Endometrial microvascular endothelial cells (primary cell): ENCODE data around the gene ARL17B. TPM values are rescaled to one million over a fixed set of nuclear protein-coding genes. Genes with fewer than 3 reads are reported as not detected.
"Not testable (repeated sequence)": the region's sequence is repeated elsewhere in the genome, so short reads cannot be mapped to it uniquely, and the experiment has no call there.

Source experiments
- in situ Hi-C: cut with HindIII; loops from 2 replicates; pipeline ENCODE4 v1.10.0; 2017; ENCODE audit warnings: low sequenced_read_pairs, low pct_unique_long_range_greater_than_20kb; ENCODE audit errors: inconsistent ontology term
- total RNA-seq: library from RNA; depleted of rRNA; stranded (reverse); fragments of >200 nt; gene quantifications from one replicate; pipeline ENCODE4 v1.2.3, GENCODE V29; 2015; ENCODE audit errors: inconsistent ontology term

ARL17B gene
- total RNA-seq, 1 donor from 2014 or later, result 19.1 TPM

DNA sequence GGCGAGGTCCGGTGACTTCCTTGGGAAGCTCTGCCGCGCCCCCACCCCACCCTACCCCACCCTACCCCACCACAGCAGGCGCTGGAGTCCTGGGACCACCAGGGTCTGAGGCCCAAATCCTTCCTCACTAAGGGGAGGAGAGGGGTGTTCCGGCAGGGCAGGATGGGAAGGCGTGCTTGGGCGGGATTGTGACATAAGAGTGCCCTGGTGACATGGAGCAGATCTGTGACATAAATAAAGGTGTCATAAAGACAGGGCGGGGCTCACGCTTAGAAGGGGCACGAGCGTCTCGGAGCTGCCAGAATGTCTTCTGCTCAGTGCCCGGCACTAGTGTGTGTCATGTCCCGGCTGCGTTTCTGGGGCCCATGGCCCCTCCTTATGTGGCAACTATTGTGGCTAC lies 66.7 kb downstream of the ARL17B start, which contains the start of gene LRRC37A:
Gene LRRC37A, plus strand, starts transcription at position 301 of the 400 bp plus-strand sequence. Its CDS starts 3 bp downstream, at position 304.
- in situ Hi-C loops, result not testable (repeated sequence)

DNA sequence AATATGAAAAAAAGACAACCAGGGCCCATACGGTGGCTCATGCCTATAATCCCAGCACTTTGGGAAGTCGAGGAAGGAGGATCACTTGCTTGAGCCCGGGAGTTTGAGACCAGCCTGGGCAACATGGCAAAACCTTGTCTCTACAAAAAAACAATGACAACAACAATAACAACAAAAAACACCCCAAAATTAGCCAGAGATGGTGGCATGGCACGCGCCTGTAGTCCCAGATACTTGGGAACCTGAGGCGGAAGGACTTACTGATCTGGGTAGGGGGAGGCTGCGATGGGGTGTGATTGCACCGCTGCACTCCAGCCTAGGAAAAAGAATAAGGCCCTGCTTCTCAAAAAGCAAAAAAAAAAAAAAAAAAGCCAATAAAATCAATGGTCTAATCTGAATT lies 69.9 kb downstream of the ARL17B start:
- in situ Hi-C loops, result not testable (repeated sequence)

DNA sequence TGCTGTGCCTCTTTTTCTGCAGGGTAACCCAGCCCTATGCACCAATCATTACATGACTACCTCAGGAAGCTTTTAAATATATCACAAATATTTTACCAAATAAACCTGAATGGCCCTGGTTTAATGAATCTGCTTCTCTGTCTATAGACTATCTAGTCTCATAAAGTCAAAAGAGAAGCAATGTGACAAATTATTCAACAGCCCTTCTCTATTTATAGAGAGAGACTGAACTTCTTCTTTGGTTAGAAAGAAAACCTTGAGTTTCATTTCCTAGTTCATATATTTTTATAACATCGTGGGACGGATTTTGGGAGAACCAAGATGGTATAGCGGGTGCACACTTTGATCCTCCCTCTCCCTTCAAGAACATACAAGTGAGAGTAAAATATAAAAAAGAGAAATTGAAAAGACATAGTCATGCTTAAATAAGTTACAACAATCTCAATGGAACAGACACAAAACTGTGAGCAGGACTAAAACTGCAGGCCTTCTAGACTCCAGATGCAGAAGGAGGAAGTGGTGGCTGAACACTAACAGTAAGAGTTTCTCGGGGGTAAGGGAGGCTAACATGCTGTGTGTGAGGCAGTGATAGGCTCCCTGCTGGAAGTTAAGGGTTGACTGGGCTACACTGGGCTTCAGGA lies 70.5 kb downstream of the ARL17B start:
- in situ Hi-C loops, result not testable (repeated sequence)

DNA sequence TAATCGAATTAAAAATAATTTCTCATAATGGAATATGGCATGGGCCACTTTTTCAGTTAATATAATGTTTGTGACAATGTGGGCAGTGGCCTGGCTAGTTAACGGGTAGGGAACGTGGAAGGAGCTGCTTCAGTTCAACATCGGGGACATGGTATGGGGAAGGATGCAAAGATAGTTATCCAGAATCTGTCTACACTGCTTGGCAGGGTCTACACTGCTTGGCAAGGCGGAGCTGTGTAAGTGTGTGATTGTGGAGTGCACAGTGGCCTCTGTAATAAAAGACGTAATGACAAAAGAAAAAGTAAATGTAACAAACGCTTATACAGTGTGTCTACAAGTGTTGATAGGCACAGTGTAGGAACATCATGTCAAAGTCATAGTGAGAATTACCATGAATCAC lies 74.0 kb downstream of the ARL17B start:
- in situ Hi-C loops, result not testable (repeated sequence)

DNA sequence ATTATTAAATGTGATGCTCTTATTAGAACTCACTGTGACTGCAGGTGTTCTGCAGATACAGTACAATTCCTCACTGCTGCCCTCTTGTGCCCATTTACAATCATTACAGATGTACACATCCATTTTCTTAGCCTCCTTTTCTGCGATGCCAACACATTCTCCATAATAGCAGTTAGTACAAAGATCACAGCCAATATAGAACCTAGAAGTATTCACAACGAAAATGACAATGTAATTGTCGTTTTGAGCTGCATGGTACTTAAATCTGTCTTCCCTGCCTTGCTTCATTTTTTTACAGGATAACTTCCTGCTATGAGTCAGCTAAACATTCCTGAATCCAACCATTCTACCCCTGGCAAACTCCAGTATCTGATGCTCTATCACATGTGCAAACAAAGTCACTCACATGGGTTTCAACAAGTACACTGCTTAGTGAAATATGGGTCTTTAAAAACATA lies 74.8 kb downstream of the ARL17B start:
- in situ Hi-C loops, result not testable (repeated sequence)

DNA sequence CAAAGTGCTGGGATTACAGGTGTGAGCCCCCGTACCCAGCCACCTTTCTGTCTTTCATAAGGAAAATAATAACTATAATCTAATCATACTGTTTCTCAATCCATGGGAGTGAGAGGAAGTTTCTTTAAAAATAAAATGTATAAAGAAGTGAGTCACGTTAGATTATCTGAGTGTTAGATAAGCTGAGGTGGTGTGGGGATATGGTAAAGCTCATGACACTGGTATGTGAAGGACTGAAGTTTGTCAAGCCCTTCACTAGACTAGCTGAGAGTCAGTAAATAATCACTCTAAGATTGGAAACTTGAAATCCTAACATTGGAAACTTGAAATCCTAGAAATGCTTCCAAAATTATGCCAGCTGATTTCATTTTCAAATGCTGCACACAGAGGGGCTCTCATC lies 76.1 kb downstream of the ARL17B start:
- in situ Hi-C loops, result not testable (repeated sequence)

DNA sequence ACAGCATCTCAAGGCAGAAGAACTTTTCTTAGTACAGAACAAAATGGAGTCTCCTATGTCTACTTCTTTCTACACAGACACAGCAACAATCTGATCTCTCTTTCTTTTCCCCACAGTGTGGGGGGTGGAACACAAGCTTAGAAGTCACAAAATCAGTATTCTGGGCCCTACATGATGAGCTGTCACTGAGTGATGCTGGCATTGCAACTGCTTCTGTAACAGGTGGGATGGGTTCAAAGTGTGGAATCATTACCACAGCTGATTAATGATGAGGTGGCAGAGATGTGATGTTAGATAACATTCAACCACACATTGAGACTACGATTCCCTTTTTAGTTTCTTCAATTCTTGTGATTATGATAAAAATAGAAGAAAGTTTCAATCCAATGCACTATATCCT lies 77.1 kb downstream of the ARL17B start:
- in situ Hi-C loops, result not testable (repeated sequence)

DNA sequence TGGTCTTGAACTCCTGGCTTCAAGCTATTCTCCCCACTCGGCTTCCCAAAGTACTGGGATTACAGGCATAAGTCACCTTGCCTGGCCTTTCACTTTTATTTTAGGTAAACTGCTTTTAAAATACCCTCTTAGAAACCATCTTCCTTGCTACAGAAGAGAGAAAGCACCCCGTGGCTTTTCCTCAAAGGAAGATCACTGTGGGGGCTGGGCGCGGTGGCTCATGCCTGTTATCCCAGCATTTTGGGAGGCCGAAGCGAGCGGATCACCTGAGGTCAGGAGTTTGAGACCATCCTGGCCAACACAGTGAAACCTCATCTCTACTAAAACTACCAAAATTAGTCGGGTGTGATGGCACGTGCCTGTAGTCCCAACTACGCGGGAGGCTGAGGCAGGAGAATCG lies 78.9 kb downstream of the ARL17B start:
- in situ Hi-C loops, result not testable (repeated sequence)

DNA sequence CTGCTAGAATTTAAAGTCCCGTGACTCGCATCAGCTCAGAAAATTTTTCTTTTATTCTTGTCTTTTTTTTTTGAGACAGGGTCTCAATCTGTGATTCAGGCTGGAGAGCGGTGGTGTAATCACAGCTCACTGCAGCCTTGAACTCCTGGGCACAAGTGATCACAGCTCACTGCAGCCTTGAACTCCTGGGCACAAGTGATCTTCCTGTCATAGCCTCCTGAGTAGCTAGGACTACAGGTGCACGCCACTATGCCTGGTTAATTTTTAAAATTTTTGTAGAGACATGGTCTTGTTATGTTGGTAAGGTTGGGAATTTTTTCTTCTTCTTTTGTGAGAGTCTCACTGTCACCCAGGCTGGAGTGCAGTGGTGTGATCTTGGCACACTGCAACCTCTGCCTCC lies 80.2 kb downstream of the ARL17B start:
- in situ Hi-C loops, result not testable (repeated sequence)

DNA sequence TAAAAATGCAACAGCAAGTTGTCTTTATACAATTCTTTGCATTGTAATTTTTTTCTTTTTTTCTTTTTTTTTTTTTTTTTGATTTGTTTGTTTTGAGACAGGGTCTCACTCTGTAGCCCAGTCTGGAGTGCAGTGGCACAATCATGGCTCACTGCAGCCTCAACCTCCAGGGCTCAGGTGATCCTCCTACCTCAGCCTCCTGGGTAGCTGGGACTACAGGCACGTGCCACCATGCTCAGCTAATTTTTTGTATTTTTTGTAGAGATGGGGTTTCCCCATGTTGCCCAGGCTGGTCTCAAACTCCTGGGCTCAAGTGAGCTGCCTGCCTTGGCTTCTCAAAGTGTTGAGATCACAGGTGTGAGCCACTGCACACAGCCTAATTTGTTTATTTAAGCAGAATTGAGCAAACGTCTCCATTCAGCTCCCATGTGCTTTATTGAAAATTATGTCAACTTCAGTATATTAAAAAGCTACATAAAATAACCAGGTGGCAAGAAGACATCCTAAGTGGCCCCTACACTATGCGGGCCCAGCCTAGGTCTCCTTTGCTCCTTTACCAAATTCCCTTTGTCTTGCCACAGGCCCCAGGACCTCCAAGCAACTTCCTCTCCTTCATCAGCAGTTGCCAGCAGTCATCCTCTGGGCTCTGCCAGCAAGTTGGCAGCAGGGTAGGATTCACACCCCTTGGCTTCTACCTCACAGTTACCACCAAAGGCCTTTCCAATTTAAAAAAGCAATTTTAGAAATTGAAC lies 84.7 kb downstream of the ARL17B start:
- in situ Hi-C loops, result not testable (repeated sequence)

DNA sequence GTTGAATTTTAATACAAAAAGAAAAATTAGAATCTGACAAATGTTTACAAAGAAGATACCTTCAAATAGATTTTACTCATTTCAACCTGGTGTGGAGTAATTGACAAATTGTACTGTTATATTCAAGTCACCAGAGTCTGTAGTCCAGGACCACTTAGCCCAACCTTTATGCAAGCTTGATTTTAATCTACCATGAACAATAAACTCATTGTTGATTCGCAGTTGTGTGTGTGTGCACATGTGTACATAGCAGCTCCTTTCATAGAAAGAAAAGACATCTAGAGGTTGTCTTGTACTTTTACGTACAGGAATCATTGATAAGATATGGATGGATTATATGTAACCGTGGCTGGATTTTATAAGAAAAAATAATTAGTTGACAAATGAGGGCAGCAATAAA lies 87.3 kb downstream of the ARL17B start:
- in situ Hi-C loops, result no loop called here

DNA sequence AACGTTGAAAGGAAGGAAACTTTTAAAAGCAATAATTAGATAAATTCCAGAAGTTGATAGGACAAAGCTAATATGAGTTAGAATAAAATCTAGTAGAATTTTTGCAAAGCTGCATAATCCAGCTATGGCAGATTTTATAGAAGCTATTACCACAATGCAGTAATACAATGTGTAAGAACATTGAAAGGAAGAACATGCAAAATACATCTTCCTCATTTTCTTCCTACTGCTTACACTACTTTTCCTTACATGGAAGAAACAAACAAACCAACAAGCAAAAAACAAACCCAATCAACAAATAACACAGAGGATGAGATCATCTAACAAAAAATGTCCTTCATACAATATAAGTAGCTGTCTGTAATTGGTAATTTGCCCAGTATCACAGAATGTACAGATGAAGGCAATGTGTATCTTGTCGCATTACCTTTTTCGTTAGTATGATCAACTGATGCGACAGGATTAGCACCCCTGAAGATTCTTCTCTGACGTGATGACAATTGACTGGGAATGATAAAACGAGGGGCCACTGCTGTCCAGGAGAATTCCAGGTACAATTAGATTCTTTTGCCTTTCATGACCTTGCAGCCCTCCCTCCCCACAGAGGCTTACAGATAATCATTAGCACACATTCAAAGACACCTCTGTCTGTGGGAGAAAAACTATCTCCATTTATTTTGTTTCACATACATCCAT lies 87.9 kb downstream of the ARL17B start:
- in situ Hi-C loops, result no loop called here

DNA sequence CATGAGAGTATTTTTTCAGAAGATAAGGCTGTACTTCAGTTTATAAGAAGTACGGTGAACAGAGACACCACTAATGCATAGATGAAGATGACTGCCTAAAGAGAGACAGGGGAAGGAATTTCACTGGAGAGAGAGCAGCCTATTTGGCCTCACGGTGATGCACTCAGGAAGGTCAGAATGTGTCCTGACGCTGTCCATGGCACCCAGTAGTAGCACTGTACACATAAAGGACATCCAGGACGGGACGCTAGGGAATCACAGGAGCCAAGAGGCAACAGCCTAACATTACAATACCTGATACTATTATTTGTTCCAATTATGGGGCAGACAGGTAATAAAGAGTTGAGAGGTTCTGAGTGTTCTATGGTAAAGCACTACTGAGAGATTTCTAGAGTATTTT lies 91.5 kb downstream of the ARL17B start:
- in situ Hi-C loops, result no loop called here

DNA sequence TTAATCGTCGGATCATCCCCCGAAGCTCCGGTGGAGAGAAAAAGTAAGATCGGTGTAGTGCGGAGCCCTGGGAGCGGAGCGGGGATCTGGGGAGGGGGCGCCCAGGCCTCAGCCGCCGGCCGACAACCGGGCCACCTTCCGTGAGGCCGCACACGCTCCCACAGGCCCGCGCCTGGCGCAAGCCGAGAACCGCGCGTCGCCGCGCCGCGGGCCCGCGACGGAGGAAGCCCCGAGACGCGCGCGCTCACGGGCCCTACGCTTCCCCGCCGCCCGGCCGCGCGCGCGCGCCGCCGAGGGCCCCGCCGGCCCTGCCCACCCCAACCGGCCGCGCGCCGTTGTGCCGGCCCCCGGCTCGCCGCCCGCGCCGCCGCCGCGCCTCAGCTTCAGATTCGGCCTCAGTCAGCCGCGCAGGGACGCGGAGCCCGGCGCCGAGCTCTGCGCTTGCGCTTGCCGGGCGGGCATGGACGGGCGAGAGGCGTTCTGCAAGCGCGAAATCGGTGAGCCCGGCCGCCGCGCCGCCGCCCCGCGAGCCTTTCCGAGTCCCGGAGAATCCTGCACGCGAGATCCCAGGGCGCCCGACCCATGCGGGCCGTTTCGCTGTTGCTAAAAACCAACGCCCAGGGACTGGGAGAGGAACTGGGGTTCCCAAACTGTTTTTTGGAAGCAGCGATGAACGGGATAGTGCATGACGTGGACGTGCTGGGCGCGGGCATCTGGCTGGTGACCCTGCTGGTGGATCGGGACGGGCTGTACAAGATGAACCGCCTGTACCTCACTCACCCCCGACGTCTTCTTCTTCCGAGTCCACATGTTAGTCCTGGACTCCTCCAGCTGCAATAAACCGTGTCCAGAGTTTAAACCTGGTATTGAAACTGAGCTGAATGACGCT lies 94.7 kb downstream of the ARL17B start:
- in situ Hi-C loops, result no loop called here

DNA sequence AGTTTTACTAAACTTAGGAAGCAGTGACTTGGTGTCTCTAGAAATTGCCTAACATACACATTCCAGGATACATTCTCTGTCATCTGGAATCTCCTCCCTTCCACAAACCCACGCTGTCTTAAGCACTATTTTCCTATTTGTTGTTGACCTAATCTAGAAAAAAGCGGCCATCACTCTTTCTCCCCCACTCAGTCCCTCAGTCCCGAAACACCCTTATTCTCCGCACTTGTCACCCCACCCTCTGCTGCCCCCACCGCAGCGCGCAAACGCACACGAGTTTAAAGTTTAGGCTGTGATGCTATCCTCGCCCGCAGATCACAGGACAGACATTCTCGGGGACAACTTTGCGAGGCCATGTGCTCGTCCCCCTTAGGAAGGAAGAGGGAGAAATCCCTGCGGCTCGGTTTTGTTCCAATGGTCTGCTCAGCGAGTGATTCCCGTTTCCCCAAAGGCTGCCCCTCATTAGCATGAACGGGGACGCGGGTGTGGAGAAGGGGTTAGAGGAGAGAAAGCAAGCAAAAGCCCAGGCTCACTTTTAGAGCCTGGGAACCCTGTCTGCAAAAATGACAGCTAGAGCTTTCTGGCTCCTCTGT lies 95.4 kb downstream of the ARL17B start:
- in situ Hi-C loops, result not testable (repeated sequence)

DNA sequence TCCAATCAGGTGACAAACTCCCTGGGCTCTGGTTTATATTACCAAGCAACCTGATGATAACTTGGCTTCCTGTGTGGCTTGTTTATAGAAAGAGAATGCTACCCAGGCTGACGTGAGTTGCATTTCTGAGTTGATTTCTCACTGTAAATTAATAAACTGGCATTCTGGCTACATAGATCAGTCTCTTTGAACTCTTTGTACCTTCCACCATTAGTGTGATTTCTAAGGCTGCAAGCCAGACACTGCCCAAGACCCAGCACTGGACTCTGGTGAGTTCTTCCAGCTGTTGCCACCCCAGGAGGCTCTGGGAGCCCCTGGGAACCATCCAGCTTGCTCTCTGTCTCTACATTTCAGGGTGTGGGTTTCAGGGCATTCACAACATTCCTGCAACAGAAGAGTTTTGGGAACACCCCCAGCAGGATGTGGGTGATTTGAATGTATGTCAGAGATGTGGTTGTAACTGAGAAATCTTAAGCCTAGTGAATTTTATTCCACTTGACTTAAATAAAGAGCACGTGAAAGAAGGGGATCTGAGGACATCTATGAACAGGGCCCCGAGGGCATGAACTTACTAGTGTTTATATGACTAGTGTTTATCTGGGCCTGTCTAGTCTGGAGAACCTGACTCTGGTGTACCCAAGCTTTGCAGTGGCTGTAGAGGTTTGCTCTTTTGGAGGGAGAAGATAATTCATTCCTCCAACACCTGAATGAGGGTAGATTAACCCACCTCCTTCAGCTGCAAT lies 96.9 kb downstream of the ARL17B start:
- in situ Hi-C loops, result no loop called here

DNA sequence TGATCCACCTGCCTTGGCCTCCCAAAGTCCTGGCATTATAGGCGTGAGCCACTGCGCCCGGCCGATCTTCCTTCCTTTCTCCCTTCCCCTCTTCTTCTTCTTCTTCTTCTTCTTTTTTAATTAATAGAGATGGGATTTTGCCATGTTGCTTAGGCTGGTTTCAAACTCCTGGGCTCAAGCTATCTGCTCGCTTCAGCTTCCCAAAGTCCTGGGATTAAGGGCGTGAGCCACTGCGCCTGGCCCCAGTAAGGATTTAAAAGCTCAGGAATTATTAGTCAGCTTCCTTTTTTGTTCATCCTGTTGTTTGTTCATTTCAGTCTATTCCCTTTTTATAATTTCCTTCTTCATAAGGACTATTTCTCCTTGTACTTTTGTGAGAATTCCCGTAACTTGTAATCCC lies 99.3 kb downstream of the ARL17B start:
- in situ Hi-C loops, result no loop called here
